Endometrium (tissue), 2 donors: Measurements from ENCODE around the gene ITGA3.
"Not testable (repeated sequence)": the region's sequence is repeated elsewhere in the genome, so short reads cannot be mapped to it uniquely, and the experiment has no call there.

ENCODE experiments used
- FAIRE-seq: peaks from 2 replicates; lab custom pipeline; 2012; peaks lifted over from hg19 to GRCh38; lab: Jason Lieb, UNC
- donor health status: control.
- donor health status: control.

The ITGA3 gene

GRCh38 chr17:50052822-50053653 is 2.9 kb upstream of the ITGA3 start:
- FAIRE-seq, result no peak

- no peak for FAIRE-seq
Observed at GRCh38 chr17:50053654-50053960, 2.3 kb upstream of the ITGA3 start.

DNA sequence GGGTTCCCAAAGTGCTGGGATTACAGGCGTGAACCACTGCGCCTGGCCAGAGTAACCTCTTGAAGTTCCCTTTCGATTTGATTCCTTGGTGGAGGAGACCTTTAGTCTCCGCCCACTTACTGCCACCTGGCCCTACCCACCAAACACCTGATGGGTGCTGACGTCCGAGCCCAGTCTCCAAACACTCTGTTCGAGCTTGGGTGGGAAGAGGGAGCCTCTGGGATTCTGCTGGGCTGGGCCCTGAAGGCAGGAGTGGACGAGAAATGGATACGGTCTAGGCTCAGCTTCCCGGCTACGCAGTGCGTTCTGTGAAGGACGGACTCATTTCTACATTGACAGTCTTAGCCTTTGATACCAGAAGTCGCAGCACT is 870 bp upstream of the ITGA3 start:
- no peak for FAIRE-seq

GRCh38 chr17:50056217-50056960 is 479 bp downstream of the ITGA3 start:
- no peak for FAIRE-seq

DNA sequence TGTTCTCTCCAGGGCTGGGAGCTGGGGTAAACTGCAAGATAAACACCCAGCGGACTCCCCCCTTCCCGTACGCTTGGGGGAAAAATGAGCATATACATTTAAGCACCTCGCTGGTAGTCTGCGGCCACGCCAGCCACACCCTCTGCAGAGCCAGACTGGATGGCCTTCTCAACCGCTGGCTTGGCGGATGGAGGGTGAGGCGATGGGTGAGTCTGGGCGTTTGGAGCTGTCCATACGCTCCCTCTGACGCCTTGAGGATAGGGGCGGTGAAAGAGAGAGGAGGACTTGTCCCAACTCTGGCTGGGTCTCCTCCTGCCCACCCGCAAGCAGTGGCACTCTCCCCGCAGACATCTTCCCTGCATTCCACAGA is 1.0 kb downstream of the ITGA3 start:
- FAIRE-seq, result no peak

GRCh38 chr17:50057521-50057991 is 1.6 kb downstream of the ITGA3 start:
- no peak for FAIRE-seq

DNA sequence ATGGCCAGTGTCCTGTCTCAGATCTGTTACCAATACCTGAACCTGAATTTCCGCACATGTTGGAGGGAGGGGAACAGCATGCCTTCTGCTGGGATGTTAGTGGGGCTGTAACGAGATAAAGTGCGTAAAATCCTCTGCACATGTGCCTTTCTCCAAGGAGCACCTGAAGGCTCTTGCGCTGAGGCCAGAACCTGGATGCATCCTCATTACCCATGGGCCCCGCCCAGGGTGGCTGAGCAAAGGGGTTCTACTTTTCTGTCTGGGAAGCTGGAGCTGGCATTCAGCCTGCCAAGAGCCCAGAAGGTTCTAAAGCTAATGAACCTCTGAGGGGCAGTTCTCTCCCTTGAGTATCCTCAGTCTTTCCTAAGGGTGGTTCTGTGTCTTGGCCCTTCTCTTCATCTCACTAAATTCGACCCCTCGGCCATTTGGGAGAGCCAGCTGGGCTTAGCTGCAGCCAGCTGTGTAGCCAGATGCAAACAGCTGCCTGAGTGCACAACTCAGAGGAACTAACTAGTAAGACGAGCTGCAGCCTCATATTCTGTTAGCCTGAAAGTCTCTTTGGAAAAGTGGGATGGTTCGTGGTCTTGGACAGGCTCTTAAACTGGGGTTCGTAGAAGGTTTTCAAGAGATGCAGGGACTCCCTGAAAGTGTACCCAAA is 2.5 kb downstream of the ITGA3 start:
- no peak for FAIRE-seq

GRCh38 chr17:50059256-50059655 is 3.3 kb downstream of the ITGA3 start:
- FAIRE-seq, result no peak

GRCh38 chr17:50059759-50060273 is 3.9 kb downstream of the ITGA3 start:
- FAIRE-seq, result no peak

DNA sequence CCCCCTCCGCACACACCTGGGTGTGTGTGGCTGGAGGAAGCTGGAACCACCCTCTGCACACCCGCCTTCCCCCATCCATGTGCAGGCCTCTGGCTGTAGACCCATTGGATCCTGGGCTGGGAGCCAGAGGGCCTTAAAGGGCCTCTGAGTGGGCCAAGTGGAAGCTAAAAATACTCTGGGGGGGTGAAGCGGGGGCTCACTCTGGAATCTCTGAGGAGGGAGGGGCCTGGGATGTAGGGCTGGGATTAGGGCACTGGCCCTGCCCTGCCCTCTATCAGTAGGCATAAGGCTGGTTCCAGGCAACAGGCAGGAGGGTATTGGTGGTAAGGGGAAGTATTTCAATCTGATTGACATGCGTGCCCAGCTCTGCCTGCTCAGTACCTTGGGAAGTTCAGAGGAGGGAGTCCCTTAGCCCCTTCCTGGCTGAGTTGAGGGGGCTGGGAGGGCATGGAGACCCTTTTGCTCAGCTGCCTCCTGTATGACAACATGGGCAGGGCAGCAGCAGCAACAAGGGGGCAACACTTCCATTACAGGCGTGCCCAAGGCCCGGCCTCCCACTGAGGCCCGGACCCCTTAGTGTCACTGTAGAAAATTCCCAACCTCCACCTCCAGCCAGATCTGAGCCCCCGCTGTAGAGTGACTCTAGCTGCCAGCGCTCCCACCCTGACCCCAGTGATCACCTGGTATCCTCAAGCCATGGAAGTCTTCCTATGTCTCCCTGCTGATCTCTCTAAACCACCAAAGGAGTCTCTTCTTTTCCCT is 5.2 kb downstream of the ITGA3 start:
- FAIRE-seq, result no peak

- FAIRE-seq, result not testable (repeated sequence)
Observed at GRCh38 chr17:50061713-50062045, 5.8 kb downstream of the ITGA3 start.

DNA sequence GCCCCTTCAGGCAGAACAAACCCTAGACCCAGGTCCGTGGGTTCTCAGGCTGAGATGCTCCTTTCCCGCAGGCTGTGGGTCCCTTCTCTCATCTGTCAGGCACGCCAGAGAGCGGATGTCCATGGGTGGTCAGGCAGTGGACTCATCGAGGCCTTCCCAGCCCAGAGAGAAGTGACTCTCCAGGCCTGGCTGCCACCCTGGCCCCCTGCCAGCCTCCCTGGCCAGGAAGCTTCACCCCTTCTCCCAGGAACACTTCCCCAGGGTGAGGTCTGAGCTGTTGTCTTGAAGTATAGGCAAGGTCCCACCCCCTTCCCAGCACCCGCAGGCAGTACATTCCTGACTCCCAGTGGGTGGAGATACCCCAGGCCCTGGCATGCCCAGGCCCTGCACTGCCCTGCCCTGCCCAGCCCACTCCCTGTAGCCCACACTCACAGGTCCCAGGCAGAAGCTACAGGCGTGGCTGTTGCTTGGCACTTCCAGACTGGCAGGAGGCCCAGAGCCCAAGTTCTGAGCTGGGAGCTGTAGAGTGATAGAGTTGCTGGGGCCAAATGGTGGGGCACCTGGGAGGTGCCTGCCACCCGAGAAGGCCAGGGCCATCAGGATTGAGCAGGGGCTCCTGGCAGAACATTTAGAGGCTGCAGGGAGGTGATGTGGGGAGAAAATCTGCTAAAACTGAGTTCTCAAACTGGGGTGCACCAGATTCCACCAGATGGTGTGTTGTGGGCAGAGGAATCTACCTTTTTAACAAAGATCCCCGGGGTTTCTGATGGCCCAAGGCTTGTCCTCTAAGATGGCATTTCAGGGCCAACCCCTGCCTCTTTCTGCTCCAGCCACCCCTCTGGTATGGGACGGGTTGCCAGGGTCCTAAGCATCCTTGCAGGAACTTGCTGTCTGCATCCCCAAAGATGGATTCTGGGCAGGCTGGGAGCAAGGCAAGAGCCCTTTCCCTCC is 6.7 kb downstream of the ITGA3 start:
- FAIRE-seq, result no peak

- no peak for FAIRE-seq
Observed at GRCh38 chr17:50063561-50064252, 7.8 kb downstream of the ITGA3 start.

DNA sequence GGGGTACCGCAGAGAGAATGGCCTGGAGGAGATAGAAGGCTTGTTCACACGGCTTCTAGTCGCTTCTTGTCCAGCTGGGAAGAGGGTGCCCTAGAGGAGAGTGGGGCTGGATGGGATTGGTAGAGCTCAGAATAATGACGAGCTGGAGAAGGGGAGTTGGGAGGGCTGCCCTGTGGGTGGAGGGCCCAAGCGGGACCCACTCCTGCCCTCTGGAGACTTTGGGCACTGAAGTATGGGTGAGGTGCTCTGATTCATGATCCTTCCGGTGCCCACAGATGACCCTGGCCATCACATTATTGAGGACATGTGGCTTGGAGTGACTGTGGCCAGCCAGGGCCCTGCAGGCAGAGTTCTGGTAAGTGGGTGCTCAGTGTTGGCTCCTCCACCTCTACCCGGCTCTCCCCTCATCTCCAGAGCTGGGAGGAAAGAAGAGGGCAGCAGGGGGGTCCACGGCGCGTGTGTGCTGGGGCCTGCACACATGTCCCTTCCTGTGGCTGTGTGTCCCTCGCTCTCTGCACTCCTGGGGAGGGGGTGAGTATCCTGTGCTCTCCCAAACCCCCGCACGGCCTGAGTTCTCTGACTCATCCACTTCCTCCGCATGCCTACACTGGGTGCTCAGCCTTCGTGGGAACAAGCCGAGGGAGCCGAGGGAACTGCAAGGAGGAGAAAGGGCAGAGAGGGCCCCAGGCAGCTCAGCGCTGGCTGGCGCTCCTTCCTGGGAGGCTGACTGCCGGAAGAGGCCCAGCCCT is 8.5 kb downstream of the ITGA3 start:
- no peak for FAIRE-seq

DNA sequence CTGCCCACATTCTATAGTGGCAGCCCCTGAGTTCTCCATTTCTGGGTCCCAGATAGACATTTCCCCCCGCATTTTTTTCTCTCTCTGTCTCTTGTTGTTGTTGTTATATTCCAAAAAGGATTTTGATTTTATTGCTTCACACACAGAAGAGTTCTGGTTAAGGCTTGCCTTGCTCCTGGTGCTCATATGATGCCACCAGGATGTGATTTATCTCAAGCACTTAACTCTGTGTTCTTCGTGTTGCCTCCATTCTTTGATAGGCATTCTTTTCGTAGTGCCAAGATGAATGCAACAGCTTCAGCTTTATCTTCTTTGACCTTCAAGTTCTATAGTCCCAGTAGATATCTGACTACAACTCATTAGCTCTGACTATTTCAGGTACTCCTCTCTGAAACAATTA is 9.1 kb downstream of the ITGA3 start:
- FAIRE-seq, result no peak

DNA sequence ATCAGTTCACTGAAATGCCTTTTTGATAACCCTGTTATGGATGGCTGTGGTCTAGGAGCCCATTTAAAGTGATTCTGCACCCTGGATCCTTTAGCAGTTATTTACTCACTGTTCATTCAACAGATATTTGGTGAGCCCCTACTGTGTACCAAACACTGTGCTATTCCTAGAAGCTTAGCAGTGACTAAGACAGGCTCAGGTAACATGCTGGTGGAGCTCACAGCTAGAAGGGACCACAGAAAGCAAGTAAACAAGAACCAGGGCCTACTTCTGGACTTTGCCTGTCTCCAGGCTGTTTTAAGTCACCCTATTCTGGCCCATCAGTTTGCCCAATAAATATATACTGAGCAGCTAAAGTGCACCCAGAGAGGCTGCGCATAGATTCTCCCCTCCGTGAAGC is 11.1 kb downstream of the ITGA3 start:
- no peak for FAIRE-seq

DNA sequence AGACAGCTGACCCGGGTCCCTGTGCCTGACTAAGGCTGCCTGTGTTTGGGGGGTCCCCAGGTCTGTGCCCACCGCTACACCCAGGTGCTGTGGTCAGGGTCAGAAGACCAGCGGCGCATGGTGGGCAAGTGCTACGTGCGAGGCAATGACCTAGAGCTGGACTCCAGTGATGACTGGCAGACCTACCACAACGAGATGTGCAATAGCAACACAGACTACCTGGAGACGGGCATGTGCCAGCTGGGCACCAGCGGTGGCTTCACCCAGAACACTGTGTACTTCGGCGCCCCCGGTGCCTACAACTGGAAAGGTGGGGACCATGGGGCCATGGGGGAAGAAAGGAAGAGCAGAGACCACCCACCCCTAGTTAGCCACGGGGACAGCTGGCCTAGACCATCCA is 12.1 kb downstream of the ITGA3 start:
- no peak for FAIRE-seq

DNA sequence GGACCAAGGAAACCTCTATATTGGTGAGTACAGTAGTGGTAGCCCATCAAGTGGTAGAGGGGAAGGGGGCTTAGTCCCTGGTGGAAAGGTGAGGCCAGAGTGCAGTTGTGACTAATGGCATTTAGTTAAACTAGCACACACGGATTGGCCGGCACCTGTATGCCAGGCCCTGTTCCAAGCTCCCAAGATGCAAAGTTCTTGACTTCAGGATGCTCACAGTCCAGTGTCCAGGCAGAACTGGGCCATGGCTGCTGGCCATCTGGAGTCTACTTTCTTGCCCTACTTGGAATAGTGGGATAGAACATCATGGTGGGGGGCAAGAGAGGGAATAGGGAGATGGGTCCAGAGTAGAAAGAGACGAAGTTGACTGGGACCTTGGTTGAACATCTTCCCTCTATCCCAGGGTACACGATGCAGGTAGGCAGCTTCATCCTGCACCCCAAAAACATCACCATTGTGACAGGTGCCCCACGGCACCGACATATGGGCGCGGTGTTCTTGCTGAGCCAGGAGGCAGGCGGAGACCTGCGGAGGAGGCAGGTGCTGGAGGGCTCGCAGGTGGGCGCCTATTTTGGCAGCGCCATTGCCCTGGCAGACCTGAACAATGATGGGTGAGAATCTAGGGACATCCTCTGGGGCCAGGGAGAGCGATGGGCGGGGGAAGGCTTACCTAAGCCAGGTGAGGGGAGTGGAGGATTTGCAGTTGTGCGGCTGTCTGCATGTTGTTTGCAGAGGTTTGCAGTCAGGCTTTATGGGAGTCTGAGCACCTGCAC is 15.2 kb downstream of the ITGA3 start:
- no peak for FAIRE-seq

DNA sequence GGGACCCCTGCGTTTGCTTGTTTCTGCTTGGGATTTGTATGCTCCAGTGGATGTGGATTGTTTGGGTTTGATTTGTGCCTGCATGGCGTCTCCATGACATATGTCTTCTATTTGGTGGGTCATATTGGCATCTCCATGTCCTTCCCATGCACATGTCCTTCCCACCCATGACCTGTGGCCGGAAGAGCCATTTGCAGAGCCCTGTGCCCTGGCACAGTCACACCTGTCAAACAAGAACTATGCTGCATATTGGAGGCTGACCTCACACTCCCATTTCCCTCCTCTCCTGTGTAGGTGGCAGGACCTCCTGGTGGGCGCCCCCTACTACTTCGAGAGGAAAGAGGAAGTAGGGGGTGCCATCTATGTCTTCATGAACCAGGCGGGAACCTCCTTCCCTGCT is 15.8 kb downstream of the ITGA3 start:
- no peak for FAIRE-seq
